ENCODE measurements around the gene PLCE1. TPM values are rescaled to one million over a fixed set of nuclear protein-coding genes. Genes with fewer than 3 reads are reported as not detected.

The PLCE1 gene
- total RNA-seq, 1 donor from 2014 or later, result 2.8 TPM

GRCh38 chr10:93994438-93994801 is 689 bp downstream of the PLCE1 start:
- no peak for DNase-seq (ENCODE audit: low read depth in 2 of 2)

DNA sequence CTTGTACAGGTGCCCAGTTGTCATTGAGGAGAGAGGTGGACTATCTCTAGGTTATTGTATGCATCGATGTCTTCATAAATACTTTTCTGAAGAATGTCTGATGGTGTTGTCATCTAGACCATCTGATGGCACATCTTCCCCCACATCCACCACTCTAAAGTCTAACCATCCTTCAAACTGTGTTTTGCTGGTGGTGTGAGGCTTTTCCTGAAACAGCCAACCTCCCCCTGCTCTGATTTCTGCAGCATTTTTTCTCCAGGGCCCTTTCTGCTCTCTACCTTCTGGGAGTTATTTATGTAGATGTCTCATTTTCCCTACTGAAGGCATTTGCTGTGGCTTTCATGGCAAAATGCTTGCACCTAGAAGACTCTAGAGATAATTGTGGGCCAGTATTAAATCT is 1.5 kb downstream of the PLCE1 start:
- DNase-seq (ENCODE audit: low read depth in 2 of 2), result no peak

DNA sequence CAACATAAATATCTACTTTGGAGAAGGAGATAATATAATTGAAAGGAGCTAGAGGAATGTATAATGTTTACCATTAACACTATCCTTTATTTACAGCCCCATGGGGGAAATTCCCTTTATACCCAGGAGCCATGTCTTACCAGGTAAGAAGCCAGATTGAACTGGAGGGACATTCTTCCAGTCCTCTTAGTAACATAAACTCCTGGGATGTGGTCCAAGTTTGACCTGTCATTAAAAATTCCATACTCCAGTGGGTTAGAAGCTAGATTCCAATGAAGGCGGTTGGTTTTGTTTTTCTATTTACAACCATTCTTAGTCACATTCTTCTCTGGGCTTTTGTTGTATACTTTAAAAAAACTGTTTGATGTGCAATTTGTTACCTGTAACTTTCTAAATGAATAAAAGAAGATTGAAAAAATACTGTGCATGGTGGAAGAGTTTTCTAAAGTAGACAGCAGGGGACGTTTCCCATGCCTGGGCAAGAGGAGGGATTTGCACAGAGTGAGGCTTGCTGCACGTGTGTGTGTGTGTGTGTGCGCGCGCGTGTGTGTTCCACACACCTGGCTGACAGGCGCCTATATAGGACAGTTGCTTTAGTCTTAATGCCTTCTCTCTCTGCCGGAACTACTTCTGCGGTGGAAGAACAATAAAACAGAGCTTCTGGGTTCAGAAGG is 2.0 kb downstream of the PLCE1 start:
- DNase-seq (ENCODE audit: low read depth in 2 of 2), result no peak

DNA sequence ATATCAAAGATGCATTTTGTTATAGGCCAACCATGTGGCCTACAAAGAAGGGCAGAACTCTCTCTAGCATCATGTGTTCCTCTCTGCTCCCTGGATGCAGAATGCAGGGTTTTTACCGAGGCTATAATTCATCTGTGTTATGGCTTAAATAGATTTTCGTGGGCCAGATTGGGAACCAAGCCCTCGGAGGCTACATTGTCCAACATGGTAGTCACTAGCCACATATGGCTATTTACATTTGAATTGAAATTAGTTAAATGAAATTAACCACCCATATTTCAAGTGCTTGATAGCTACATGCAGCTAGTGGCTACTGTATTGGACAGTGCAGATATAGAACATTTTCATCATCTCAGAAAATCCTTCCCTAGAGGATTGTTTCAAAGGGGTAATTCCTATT is 2.8 kb downstream of the PLCE1 start:
- DNase-seq (ENCODE audit: low read depth in 2 of 2), result no peak

DNA sequence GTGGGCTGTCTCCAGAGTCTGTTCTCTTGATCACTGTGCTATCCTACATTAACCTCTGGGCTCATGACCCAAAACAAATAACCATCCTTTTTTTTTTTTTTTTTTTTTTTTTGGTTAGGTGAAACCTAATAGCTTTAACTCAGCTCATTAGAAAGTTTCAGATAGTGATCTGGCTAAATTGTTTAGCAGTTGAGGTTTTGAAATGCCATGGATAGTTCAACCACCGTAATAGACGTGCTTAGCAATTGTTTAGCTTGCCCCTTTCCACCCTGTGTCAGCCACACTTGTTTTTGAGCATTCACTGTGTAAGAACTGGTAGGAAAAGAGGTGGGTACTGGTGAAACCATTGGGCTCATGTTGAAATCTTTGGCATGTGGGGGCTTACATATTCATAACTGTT is 3.8 kb downstream of the PLCE1 start:
- DNase-seq (ENCODE audit: low read depth in 2 of 2), result no peak

DNA sequence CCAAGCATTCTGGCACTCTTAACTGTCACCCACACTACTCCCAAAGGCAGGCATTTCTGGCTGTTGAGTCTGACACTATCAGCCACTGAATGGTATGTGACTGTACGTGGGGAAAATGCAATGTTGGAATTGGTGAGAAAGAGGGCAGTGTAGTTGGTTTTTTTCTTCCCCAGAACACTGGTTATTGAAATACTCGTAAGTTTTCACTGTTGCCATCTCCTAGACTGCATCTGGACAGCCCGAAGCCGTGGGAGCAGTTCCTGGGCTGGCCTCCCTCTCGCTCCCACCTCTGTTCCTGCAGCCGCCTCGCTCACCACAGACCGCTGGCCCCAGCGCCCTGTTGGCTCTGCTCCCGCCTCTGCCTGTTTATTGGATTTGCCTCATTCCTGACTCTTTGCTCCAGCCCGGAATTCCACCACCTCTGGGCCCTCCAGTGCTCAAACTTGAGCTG is 5.7 kb downstream of the PLCE1 start:
- DNase-seq (ENCODE audit: low read depth in 2 of 2), result peak in 1 of 2 donors; percentile 15

DNA sequence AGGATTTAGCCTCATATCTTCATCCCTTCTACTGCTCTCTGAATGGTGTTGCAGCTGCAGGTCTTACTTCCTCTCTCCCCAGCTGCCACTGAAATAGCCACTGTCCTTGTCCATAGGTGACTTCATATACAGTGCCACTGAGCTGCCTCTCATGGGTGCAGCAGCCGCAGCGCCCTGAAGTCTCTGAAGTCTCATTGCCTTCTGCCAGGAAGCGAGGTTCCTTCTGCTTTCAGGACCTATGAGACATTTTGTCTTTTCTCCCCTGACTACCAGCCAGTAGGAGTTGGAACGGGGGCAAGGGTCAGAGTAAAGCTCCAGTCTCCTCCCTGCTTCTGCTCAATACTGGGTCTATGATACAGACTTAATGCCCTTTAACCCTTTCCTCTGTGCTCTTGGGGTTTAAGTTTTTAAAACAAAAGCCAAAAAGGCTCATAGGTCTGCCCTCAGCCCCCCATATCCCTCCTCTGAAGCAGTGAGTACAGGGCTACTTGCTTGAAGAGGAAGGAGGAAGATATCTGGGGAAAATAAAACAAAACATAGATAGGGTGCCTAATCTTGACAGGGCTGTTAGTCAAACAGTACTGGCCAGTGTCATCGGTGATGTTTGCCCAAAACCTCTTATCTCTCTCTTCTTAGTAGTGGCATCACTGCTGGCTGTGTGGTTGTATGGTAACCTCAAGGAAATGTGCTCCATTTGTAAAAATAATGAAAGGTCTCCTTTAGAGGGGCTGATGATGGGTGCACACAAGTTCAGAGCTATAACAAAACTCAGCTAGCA is 7.1 kb downstream of the PLCE1 start:
- DNase-seq (ENCODE audit: low read depth in 2 of 2), result no peak

DNA sequence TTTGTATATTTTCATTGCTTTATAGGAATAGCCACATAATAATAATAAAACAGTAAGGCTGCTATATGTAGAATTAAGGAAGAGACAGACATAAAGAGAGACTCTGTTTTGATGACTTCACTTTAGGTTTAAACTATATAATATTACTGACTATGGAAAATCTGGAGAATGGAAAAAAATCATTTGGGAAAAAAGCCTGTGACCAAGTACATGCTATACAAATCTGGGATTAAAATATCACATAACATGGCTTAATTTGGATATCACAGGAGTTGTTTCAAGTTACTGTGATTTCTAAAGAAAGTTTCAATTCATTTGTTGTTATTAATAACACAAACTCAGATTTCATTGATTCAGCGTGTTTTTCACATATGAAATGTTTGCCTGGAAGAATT is 7.7 kb downstream of the PLCE1 start:
- DNase-seq (ENCODE audit: low read depth in 2 of 2), result no peak

DNA sequence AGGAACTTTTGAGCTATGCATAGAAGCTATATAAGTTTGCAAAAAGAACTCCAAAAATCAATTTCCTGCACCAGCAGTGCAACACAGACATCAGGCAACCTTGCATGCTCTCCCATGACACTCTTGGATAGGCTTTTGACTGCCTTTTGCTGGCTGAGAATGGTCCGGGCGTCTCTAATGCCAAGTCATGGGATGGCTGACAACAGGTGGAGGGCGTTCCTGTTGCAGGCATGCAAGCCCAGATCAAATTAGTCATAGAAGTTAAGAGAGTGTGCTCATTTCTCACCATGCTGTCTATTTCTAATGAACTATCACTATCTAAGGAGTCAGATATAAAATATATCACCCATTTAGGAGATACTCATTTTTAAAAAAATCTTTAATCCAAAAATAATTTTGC is 8.4 kb downstream of the PLCE1 start:
- DNase-seq (ENCODE audit: low read depth in 2 of 2), result no peak

DNA sequence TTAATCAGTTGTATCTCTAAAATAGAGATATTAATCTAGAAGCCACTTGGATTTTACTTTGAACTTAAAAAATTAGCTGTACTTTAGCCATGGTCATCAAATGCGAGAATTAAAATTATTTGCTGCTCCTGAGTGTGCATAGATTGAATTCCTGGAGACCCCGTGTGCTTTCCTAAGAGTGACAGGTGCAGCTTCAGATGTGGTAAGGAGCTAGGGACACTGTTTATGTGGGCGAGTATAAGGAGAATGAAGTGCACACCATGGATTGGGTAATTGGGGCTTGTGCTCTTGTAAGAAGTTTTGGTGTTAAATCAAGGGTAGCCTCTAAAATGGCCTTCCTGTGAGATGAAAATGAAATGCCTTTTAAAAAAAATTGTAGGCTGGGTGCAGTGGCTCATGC is 9.8 kb downstream of the PLCE1 start:
- no peak for DNase-seq (ENCODE audit: low read depth in 2 of 2)

DNA sequence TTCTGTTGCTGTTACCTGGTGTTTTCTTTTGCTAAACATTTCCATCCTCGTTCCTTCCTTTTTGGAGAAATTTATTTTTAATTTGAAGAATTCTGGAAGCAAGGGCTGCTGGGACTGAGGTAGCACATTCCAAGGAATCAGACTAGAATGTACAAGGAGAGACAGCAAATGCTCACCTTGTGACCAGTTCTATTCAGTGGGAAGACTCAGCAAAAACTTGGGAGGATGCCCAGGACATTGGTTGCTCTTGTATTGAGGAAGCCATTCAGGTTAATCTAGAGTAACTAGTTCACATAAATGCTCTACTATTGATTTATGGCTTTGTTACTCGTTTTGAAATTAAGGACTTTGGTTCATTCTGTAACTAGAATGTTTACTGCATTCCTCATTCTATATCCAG is 11.3 kb downstream of the PLCE1 start:
- no peak for DNase-seq (ENCODE audit: low read depth in 2 of 2)

GRCh38 chr10:94006591-94007550 is 13.1 kb downstream of the PLCE1 start:
- no peak for DNase-seq (ENCODE audit: low read depth in 2 of 2)

DNA sequence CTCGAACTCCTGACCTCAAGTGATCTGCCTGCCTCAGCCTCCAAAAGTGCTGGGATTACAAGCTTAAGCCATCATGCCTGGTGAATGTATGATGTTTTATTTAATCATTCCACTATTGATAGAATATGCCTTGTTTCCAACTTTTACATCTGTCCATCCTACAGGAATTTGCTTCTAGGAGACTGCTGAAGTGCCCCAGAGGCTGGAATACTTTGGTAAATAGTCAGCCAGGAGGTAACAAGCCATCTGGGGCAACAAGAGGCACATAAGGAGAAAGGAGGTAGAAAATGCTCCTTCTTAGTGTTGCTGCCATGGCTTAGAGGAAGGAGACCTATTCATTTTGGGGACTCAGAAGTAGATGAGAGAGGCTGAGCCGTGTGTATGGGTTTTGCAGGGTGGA is 14.8 kb downstream of the PLCE1 start:
- DNase-seq (ENCODE audit: low read depth in 2 of 2), result no peak

- DNase-seq (ENCODE audit: low read depth in 2 of 2), result no peak
These were observed 16.4 kb downstream of the PLCE1 start for GRCh38 chr10:94010116-94010515.

DNA sequence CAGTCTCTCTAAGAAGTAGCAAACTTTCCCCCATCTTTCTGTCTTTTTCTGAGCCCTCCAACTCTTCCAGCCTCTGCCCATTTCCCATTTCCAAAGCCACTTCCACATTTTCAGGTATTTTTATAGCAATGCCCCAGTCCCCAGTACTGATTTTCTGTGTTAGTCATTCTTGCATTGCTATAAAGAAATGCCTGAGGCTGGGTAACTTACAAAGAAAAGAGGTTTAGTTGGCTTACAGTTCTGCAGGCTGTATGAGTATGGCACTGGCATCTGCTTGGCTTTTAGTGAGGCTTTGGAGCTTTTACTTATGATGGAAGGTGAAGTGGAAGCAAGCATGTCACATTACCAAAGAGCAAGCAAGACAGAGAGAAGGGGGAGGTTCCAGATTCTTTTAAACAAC is 17.2 kb downstream of the PLCE1 start:
- no peak for DNase-seq (ENCODE audit: low read depth in 2 of 2)

DNA sequence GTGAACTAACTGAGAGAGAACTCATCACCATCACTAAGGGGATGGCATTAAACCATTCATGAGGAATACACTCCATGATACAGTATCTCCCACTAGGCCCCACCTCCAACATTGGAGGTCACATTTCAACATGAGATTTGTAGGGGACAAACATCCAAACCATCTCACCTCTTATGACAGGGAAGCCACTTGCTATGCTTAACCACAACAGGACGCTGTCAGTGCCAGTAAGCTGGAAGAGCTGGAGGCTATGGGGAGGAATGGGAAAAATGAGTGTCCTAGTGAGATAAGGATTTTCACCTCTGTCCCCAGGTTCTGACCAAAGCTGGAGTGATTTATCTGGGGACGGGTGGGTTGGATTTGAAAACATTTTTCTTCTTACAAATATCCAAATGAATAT is 17.6 kb downstream of the PLCE1 start:
- DNase-seq (ENCODE audit: low read depth in 2 of 2), result no peak

DNA sequence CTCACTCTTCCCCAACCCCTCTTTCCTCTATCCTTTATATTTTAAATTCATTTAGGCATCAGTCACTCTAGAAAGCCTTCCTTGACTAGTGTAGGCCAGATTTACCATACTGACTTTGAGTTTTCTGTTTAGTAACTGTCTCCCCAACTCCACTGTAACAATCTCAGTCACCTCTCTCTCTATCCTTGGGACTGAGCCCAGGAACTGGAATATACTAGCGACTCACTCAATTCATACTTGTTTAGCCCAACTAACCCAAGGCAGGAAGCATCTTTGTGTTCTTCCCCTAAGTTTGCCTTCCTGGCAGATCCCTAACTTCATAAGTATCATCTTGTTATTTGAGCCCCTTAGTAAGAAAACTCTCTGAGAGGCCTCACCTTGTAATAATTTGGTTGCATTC is 19.1 kb downstream of the PLCE1 start:
- DNase-seq (ENCODE audit: low read depth in 2 of 2), result no peak

DNA sequence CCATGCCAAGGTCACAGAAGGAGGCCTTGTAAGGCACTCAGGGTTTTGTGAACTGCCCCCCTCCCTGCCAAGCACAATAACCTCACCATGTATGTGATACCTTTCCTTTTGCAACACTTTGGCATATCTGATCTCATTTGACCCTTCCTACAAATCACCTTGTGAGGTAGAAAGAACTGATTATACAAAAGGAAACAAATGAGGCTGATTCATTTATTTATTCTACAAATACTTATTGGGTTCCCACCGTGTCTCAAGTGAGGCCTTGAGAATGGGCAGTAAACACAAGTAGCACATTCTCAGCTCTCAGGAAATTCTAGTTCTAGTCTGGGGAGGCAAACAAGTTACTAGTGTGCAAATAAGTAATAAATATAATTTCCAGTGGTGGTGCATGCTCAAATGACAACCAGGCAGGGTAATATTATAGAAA is 19.6 kb downstream of the PLCE1 start:
- no peak for DNase-seq (ENCODE audit: low read depth in 2 of 2)

DNA sequence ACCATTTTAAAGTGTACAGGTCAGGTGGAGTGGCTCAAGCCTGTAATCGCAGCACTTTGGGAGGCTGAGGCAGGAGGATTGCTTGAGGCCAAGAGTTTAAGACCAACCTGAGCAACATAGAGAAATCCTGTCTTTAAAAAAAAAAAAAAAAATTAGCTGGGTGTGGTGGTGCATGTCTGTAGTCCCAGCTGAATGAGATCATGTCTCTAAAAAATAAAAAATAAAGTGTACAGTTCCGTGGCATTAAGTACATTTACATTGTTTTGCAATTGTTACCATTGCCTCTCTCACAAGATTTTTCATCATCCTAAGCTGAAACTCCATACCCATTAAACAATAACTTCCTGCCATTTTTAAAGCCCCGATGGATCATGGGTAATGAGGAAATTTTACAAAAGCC is 20.6 kb downstream of the PLCE1 start:
- DNase-seq (ENCODE audit: low read depth in 2 of 2), result no peak

DNA sequence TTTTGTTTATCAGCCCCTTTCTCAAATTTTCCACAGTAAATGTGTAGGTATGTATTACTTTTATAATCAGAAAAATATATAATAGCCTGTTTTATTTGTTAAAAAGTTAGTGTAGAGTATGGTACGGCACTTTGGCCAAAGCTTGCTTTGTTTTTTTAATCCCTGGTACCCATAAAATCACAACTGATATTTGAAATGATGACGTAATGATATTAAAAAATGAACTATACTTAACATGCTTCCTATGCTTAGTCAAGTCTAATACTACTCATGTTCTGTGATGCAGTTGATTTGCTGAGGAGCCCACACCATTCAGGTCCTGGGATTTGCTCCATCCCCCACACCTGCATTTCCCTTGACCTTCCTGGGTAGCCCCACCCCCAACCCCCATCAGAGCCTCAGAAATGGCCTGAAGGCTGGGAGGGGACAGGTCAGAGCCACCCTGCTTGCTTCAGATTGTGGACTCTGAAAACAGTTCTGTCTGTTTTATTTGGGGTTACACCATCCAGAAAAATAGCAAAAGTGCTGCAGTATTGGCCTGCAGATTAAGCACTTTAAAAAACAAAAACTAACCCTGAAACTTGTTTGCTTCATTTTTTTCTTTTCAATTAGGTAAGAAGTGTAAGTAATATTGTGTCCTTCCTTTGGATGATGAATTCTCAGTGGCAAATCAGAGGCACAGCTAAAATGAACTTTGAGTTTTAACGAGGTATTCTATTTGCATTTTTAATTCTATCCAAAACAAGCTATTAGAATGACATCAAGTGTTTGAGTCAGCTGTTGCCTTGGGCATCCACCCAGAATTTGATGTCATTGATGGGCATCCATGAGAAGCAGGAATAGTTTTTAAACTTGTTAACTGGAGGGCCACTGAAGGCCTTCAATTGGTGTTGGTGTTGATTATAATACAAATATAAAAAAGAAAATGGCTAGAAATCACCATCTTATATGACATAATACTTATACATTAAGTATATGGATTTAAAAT is 23.3 kb downstream of the PLCE1 start:
- no peak for DNase-seq (ENCODE audit: low read depth in 2 of 2)

DNA sequence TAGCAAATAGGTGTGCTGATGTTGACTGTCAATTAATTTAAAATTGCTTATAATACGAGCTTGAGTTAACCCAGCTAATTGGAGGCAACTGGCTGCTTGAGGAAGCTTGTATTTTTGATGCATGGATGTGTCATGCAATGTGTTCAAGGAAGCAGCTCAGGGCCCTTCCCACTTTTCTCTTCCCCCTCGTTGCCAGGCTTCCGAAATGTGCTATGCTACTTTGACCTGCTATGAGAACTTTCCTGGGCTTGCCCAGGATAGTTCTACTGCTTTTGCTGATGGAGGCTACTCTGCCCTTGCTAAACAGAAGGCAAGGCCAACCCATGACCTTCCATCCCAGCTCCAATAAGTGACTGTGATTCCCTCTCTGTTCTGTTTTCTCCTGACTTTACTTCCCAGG is 24.4 kb downstream of the PLCE1 start:
- DNase-seq (ENCODE audit: low read depth in 2 of 2), result no peak
